Kidney (tissue), 14 donors: ENCODE results near the gene RAB7A. TPM values are rescaled to one million over a fixed set of nuclear protein-coding genes. Genes with fewer than 3 reads are reported as not detected.

Source experiments
- DNase-seq, 5 donors: peaks; one replicate each; pipeline ENCODE4 v3.0.0-alpha.2; 2013 to 2020
- FAIRE-seq: peaks from 2 replicates; lab custom pipeline; 2012; peaks lifted over from hg19 to GRCh38; lab: Jason Lieb, UNC
- H3K27ac ChIP-seq, 2 donors: one replicate each; pipeline ENCODE4 v1.7.0; 2013; ENCODE audit warnings: low read depth in 2 of 2, low read length in 2 of 2, inconsistent platforms in 1 of 2
- H3K27me3 ChIP-seq: one replicate; pipeline ENCODE4 v1.7.1; 2013; ENCODE audit warnings: low read length, inconsistent platforms; ENCODE audit not compliant: control insufficient read depth, insufficient read depth
- H3K36me3 ChIP-seq, 3 donors: one replicate each; pipeline versions ENCODE4 v1.7.0 to v1.7.1; 2013; ENCODE audit warnings: low read length in 3 of 3, control low read depth in 1 of 3, inconsistent platforms in 1 of 3; ENCODE audit not compliant: insufficient read depth in 3 of 3, control insufficient read depth in 2 of 3
- H3K4me1 ChIP-seq, 3 donors: one replicate each; pipeline versions ENCODE4 v1.7.0 to v1.7.1; 2013; ENCODE audit warnings: low read length in 3 of 3, inconsistent platforms in 1 of 3, low read depth in 1 of 3; ENCODE audit not compliant: control insufficient read depth in 2 of 3, insufficient read depth in 2 of 3
- H3K4me3 ChIP-seq, 3 donors: one replicate each; pipeline versions ENCODE4 v1.7.0 to v1.8.1; 2013; ENCODE audit warnings: low read length in 3 of 3, control low read depth in 1 of 3, inconsistent platforms in 1 of 3
- H3K9ac ChIP-seq, 3 donors: one replicate each; pipeline versions ENCODE4 v1.7.0 to v1.7.1; 2013; ENCODE audit warnings: low read length in 3 of 3, control low read depth in 1 of 3, inconsistent platforms in 1 of 3
- H3K9me3 ChIP-seq, 3 donors: one replicate each; pipeline versions ENCODE4 v1.7.0 to v1.7.1; 2013; ENCODE audit warnings: low read length in 3 of 3, control low read depth in 1 of 3, inconsistent platforms in 1 of 3; ENCODE audit not compliant: control insufficient read depth in 2 of 3, insufficient read depth in 1 of 3
- intact Hi-C: fragments of 100-400 bp; cut with DNase I; formaldehyde crosslinking; loops from one replicate; pipeline ENCODE4 v1.11.1; 2022
- polyA plus RNA-seq: library from polyadenylated mRNA; stranded (reverse); fragments of 350-450 nt; fragmentation: Illumina TruSeq; extraction: RNeasy Lipid Tissue Mini Kit (QIAGEN cat#74804); gene quantifications from one replicate; pipeline ENCODE4 v1.2.3, GENCODE V29; 2014; ENCODE audit warnings: low read depth, low replicate concordance; ENCODE audit not compliant: insufficient read depth
- total RNA-seq: library from RNA; stranded (reverse); fragmentation: NEBNext Ultra II Directional; extraction: Animal tissue kit (Norgen Biotek cat#: 25700); gene quantifications from one replicate; pipeline ENCODE4 v1.2.1, GENCODE V29; 2021
- TF ChIP-seq, protein P1 (sequence below): IDR thresholded peaks from 3 replicates; pipeline ENCODE4 v1.5.1; 2012; ENCODE audit warnings: mild to moderate bottlenecking, moderate library complexity, borderline replicate concordance; ENCODE audit not compliant: insufficient read depth; ENCODE audit errors: extremely low read depth
- donor health status: control.
- donor health status: control.
- donor health status: control.
- donor health status: control.
- donor health status: control.
- donor health status: DM: yes; HTN: yes; CAD: no.
- donor health status: Normal renal cell carcinoma (clear cell type).

Gene RAB7A
- total and polyA plus RNA-seq, 2 donors from 2014 or later, result 211 to 248 TPM

DNA sequence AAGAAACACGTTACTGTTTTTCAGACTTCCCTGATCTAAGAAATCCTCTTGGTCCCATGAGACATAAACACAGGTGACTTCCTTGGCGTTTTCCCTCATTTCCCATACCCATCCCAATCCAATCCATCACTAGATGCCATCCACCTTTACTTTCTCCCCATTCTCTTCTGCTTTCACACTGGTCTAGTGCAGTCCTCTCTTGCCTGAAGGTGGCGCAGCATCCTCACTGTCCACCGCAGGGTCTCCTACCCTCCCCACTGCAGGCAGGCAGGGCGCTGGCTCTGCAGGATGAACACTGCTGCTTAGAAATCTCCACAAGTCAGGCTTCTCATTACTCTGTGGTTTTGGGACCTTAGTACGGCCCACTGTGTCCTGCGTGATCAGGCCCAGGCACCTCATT is 58.2 kb downstream of the RAB7A start:
- Histone ChIP-seq H3K27me3 (no peaks in the 10 kb centered on the region), H3K4me3 (no peak overlapping the region), H3K27ac (no peak overlapping the region), H3K4me1 (peaks cover 3 to 42% (median 20%) of the 10 kb centered on the region in 3 donors), H3K9ac (no peak overlapping the region), H3K9me3 (no peaks in the 10 kb centered on the region), H3K36me3 (no peaks in the 10 kb centered on the region)
- TF ChIP-seq, protein P1, sequence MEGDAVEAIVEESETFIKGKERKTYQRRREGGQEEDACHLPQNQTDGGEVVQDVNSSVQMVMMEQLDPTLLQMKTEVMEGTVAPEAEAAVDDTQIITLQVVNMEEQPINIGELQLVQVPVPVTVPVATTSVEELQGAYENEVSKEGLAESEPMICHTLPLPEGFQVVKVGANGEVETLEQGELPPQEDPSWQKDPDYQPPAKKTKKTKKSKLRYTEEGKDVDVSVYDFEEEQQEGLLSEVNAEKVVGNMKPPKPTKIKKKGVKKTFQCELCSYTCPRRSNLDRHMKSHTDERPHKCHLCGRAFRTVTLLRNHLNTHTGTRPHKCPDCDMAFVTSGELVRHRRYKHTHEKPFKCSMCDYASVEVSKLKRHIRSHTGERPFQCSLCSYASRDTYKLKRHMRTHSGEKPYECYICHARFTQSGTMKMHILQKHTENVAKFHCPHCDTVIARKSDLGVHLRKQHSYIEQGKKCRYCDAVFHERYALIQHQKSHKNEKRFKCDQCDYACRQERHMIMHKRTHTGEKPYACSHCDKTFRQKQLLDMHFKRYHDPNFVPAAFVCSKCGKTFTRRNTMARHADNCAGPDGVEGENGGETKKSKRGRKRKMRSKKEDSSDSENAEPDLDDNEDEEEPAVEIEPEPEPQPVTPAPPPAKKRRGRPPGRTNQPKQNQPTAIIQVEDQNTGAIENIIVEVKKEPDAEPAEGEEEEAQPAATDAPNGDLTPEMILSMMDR, result no peak
- intact Hi-C loops, result no loop called here
- peak in 3 of 5 donors; percentile 49 to 68 (median 50) for DNase-seq
- no peak for FAIRE-seq

DNA sequence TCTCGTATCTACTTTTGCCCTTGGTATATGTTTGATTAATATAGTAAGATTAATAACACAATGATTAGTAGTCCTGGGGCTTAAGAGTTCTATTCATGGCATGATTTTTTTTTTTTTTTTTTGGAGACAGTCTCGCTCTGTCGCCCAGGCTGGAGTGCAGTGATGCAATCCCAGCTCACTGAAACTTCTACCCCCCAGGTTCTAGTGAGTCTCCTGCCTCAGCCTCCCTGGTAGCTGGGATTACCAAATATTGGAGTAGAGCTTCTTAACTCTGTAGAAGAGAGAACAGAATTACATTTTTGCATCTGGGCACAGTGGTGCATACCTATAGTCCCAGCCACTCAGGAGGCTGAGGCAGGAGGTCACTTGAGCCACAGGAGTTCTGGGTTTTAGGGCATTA is 58.9 kb downstream of the RAB7A start:
- no peak for FAIRE-seq
- no peak overlapping the region for H3K4me3 ChIP-seq
- no peak for DNase-seq
- no peak overlapping the region for H3K27ac ChIP-seq
- H3K36me3 ChIP-seq, result no peaks in the 10 kb centered on the region
- H3K9me3 ChIP-seq, result no peaks in the 10 kb centered on the region
- intact Hi-C loops, result no loop called here
- peaks cover 3 to 42% (median 20%) of the 10 kb centered on the region in 3 donors for H3K4me1 ChIP-seq
- no peaks in the 10 kb centered on the region for H3K27me3 ChIP-seq
- TF ChIP-seq, protein P1, result no peak
- no peak overlapping the region for H3K9ac ChIP-seq

DNA sequence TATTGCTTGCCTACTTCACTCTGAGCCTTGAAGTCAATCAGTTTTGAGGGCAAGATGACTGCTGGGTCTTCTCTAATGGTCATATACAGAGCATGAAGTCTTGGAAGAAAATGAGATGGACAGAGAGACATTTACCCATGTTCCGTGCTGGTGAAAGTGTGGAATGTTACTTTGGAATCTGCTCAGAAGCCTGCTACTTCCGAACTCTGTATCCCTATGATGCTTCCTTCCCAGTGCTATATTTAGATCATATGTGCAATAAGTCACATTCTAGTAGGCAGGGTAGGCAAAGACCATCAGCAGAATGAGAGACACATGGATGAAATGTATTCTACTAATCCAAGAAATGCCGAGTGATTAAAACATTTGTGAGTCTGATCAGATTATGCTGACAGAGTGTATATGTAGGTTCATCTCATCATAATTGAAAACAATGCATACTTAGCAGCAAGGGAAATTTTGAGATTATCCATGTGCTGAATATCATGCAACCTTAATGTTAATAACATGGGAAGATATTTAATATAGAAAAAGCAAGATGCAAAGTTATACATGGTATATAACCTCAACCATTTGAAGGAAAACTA is 60.5 kb downstream of the RAB7A start:
- Histone ChIP-seq H3K27ac (no peak overlapping the region), H3K27me3 (no peaks in the 10 kb centered on the region), H3K9ac (no peak overlapping the region), H3K4me1 (peaks cover 3 to 37% (median 20%) of the 10 kb centered on the region in 3 donors), H3K9me3 (no peaks in the 10 kb centered on the region), H3K36me3 (no peaks in the 10 kb centered on the region), H3K4me3 (no peak overlapping the region)
- intact Hi-C loops, result no loop called here
- FAIRE-seq, result no peak
- DNase-seq, result no peak
- TF ChIP-seq, protein P1, result no peak
